Left kidney (tissue), 2 donors: Measurements from ENCODE around the gene LCP2. TPM values are rescaled to one million over a fixed set of nuclear protein-coding genes. Genes with fewer than 3 reads are reported as not detected.
A peak's percentile ranks its signal among the peaks of the same experiment; 100 is the strongest.
"Not testable (repeated sequence)": the region's sequence is repeated elsewhere in the genome, so short reads cannot be mapped to it uniquely, and the experiment has no call there.

Experiments
- DNase-seq: peaks from one replicate; pipeline ENCODE4 v3.0.0-alpha.2; 2013
- polyA plus RNA-seq: library from polyadenylated mRNA; unstranded; fragments of 120-200 nt; gene quantifications from one replicate; pipeline ENCODE4 v1.2.1, GENCODE V29; 2013; ENCODE audit not compliant: insufficient read length

The LCP2 gene
- polyA plus RNA-seq, 1 donor = 3.9 TPM

DNA sequence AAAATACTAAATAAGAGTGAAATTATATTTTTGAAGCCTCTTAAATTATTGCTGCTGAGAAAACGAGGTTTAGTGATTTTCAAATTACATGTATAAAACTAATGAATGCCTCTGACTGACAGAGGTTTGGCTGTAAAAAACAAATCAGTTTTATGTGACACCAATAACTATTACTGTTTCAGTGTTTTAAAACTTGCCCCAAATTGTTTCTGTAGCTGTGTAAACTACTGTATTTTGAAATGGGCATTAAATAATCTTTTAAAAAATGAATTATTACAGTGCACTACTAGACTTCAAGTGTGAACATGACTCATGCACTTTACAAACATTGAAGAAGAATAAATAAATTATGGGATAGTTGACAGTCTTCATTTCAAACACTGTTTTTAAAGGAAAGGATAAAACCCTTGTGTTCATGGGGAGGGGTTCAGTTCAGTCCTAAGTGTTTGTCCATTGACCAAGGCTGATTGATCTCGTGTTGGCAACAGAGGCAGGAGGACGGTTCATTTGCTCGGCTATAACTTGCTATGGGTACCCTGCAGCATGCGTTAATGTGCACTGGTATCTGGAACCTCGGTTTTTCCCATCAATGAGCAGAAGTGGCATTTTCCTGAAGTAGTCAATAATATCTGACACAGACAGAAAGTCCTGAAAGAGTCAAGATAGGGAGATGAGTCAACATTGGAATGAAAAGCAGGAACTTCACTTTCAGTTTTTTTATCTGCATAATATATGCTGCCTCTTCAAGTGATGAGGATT is 49.2 kb downstream of the LCP2 start:
- DNase-seq = no peak

DNA sequence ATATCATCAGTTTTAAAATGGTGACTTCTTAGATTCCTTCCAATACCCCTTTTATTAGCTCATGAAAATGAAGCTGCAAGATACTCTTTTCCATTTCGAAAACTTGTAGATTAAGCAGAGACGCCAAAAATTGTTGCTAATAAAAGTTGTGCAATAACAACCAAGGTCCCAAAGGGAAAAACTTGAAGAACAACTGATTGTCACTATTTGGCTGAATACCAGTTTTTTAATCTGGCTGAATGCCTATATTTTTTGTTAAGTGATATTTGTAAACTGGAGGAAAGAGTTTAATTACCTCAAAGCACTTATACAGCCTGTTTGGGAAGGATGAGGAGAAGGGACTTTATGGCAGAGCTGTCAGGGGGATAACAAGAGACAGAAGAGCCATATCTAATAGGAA is 50.2 kb downstream of the LCP2 start:
- DNase-seq = no peak

- DNase-seq = no peak
These were observed 51.3 kb downstream of the LCP2 start for GRCh38 chr5:170246126-170246870.

GRCh38 chr5:170245436-170245835 is 52.1 kb downstream of the LCP2 start:
- DNase-seq = not testable (repeated sequence)

DNA sequence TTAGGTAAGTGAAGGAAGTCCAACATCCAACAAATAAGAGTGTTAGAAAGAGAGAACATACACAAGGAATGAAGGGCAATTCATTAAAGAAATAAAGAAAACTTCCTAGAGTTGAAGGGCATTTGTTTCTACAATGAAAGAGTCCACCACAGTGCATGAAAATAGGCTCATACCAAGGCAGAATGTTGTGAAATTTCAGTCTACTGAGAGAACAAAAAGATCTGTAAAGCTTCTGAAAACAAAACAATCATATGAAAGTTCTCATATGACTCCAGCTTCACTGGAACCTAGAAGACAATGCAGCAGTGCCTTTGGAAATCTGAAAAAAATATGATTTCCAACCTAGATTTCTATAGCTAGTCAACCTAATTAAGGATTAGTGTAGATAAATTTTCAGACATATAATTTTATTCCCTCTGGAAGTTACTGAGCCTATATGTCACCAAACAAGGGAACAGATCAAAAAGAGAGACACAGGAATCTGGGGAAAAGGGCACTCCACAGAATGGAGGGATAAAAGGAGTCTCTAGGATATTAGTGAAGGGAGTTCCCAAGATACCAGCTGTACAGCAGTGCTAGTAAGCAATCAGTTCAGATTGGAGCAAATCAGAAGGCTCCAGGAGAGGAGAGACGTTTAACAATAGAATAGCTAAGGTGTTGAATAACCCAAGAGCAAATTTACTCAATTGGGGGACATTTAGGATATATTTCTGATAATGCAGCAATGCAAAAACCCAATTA is 59.0 kb downstream of the LCP2 start:
- no peak for DNase-seq

DNA sequence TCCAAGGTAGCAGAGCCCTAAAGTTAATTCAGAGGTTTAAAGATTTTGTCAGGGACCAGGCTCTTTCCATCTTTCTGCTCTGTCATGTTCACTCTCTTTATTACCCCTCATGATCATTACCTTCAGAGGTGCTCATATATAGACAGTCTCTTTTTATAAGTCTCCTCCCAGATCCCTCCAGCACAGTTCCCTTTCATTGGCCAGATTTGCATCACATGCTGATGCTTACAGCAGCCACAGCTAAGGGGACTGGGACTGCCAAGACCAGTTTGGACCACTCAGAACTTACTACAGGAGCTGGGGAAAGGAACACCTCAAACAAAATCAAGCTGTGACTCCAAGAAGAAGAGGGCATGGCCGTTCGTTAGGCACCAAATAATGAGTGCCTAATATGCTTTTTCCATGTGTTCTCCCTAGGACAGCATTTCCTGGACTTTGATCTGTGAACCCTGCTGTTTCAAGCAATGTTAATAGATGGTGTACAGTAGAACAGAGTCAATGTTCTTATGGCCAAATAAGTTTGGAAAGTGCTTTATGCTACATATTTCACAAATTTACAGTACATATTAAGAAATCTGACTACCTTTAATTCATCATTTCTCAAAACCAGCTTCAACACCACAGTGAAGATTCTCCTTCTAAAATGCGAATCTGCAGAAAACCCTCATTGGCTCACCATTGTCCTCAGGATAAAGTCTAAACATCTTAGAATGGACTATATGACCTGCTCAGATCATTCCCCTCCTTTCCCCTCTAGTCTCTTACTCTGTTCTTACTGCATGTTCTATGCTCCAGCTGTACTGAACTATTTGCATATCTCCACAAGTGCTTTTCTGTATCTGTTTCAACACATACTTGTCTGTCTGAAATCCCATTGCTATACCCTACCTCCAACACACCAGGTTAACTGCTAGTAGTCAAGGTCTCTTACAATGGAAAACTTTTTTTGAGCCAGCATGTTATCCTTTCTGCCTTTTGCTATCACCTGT is 61.4 kb downstream of the LCP2 start:
- DNase-seq = no peak

GRCh38 chr5:170233358-170233892 is 64.2 kb downstream of the LCP2 start:
- no peak for DNase-seq

GRCh38 chr5:170232786-170233185 is 64.8 kb downstream of the LCP2 start, which contains the start of gene C5orf58:
Gene C5orf58, plus strand, starts transcription at chr5:170232985. Its CDS starts 1,992 bp downstream, at chr5:170234977.
- no peak for DNase-seq

DNA sequence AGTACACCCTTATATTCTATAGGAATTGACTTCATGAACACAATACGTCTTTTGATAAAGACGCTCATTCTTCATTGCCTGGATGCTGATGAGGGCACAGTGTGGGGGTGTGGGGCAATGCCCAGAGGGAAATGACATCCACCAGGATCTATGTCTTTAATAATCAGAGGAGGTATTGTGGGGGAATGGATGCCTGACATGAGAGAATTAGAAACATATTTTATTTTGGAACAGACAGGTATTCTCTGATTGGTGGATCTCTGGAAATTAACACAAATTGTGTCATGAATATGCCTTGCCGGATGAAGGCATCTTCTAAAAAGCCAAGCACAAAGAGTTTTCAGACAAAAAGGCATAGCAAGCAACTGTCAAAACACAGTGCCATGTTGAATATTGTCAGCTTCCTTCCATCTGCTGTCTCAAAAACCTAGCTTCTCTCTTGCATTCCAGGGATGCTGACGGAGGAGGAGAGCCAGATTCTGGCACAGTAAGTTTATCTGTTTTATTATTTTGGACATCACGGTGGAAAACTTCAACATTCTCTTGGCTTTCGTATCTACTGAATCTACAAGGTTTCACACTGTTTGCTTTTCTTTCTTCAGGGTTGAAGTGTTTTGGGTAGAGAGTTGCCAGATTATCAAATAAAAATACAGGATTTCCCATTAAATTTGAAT is 68.7 kb downstream of the LCP2 start:
- DNase-seq = no peak

- DNase-seq = no peak
These were observed 70.9 kb downstream of the LCP2 start for GRCh38 chr5:170226661-170227060.

DNA sequence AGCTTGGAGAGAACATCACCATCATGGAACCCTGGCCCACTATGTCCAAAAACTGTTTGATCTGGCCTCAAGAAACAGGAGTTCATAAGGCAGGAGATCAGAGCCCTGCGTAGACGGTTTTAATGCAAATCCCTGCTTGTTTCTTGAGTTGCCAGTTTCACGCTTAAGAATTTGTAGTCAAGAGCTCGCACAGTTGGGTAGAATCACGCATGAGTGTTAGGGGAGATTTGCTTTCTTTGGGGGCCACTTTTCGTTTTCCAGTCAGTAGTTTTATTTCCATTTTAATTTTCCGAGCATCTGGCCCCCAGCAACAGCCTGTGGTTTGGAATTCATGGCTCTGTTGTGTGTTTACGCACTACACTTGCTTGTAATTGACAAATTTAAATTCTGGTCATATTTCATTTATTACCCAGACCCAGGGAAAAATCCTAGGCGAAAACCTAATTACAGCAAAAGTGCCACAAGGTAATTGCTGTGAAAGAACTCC is 71.4 kb downstream of the LCP2 start:
- DNase-seq = no peak

DNA sequence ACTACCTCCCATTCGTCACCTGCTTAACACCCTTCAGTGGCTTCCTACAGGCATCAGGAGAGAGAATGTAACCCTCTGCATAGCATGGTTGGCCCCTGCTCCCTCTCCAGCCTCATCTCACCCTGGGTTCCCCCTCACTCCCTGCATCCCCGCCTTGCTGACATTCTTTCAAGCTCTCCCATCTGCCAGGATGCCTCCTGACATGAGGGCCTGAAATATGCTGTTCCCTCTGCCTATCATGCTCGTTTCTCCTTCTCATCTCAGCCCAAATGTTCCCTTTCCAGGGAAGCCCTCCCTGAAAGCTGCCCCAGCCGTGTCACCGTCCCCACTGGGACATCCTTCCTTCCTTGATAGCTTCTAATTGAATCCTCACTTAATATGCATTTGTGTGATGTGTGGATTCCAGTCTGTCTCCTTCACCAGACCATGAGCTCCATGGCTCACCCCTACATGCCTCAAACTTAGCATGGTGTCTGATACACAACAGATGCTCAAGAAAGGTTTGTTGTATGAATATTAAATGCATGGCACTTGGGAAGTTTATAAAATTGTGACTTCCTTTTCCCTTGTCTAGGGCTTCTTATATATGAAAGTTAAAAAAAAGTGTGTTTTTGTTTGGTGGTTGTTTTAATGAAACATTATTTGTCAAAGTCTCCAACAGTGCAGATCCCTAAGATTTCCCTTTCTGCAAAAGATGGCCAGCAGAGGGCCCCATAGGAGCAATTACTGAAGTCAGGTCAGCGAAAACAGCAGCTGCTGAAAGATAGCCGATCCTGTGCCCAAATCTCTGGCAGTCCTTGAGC is 72.0 kb downstream of the LCP2 start:
- DNase-seq = peak; percentile 82

DNA sequence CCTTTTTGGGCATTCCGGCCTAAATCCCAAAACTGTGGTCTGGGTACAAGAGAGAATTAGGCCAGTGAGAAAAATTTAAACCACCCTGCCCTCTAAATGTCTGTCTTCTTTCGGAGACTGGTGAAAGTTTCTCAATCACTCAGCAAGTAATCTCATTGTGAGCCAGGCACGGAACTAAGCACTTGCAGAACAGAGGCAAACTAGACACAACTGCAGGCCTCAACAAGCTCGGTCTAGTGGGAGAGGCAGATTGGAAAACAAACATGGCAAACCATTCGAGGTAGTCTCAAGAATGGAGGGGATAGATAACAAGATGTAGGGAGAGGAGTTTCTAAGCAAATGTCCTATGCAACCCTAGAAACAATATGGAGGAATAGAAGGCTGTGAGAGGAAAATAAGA is 73.7 kb downstream of the LCP2 start:
- DNase-seq = no peak

GRCh38 chr5:170223360-170223759 is 74.2 kb downstream of the LCP2 start:
- DNase-seq = no peak

DNA sequence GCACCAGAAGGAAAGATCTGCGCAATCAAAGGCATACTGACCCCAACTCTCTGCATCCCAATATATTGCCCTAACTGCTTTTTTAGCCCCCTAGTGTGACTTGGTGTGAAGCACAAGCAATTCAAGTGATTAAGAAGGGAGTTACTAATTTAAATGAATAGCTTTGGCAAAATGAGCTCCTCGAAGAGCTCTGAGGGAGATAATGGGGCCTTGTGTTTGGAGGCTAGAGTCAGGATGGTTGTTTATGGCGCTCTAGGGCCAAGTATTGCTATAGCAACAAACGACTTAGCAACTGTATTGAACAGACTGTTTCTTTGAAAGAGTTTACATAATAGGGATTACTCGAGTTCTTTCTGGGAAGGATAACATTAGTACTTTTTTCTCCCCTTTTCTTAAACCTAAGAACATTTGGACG is 76.2 kb downstream of the LCP2 start:
- no peak for DNase-seq

- DNase-seq = no peak
These were observed 77.4 kb downstream of the LCP2 start for GRCh38 chr5:170220191-170220590.

GRCh38 chr5:170219615-170220014 is 78.0 kb downstream of the LCP2 start:
- no peak for DNase-seq

GRCh38 chr5:170218726-170219125 is 78.9 kb downstream of the LCP2 start:
- DNase-seq = no peak

- DNase-seq = no peak
These were observed 79.7 kb downstream of the LCP2 start for GRCh38 chr5:170217831-170218230.
